GM21423 (cell line): Measurements from ENCODE around the gene OSBP2.
A peak's percentile ranks its signal among the peaks of the same experiment; 100 is the strongest.
"Not testable (repeated sequence)": the region's sequence is repeated elsewhere in the genome, so short reads cannot be mapped to it uniquely, and the experiment has no call there.

ENCODE experiments used
- ATAC-seq: cut with Tn5 transposase; IDR thresholded peaks from one replicate; pipeline ENCODE4 v1.9.1; 2021; ENCODE audit warnings: mild to moderate bottlenecking, moderate library complexity; ENCODE audit not compliant: unreplicated experiment

The OSBP2 gene

DNA sequence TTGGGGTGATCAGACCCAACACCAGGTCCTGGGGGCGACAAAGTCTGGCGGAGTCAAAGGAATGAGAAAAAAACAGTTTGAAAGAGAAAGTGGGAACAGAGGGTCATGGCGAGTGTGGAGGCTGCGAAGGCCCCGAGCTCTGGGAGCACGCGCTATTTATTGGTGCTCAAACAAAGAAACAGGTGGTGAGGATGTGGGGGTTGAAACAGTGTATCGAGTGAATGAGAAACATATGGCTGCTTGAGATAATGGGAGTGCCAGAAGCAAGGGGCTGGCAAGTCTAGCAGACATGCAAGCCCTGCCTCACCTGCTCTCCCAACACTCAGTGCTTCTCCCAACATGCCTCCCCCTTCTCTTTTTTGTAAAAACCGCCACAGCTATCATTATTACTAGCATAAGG is 19.2 kb upstream of the OSBP2 start:
- no peak for ATAC-seq

DNA sequence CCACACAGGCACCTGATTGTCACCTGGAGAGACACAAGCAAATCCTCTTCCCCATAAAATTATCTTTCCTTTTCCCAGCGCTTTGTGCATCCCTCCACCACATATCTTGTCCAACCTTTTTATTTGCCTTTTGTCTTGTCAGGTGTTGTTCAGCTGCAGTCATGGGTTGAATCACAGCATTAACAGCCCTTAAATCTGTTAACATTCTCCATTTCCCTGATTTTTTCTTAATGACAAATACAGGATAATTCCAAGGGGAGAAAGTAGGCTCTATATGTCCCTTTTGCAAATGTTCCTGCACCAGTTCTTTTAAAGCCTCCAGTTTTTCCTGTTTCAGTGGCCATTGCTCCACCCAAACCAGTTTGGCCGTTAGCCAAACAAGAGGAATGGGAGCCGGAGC is 18.1 kb upstream of the OSBP2 start:
- ATAC-seq: not testable (repeated sequence)

- ATAC-seq: not testable (repeated sequence)
Measured at GRCh38 chr22:30679895-30680690, 14.6 kb upstream of the OSBP2 start.

GRCh38 chr22:30680991-30681770 is 13.5 kb upstream of the OSBP2 start:
- ATAC-seq: no peak

DNA sequence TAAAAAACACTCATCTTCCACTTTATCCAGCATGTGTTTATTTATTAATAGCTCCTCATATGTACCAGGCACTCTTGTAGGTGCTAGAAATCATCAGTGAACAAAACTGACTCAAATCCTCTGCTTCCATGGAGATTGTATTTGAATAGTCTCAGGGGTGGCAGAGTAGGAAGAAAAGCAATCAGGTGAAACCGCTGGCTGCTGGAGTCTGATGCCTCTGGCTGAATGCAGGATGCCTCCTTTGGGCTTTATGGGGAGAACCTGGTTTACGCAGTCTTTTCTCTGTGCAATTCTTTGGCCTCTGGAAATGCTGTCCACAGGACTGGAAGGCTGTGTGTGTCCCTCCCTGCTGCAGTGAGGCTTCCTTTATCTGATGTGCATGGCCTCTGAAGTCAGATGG is 12.8 kb upstream of the OSBP2 start:
- no peak for ATAC-seq

- ATAC-seq: no peak
Measured at GRCh38 chr22:30685178-30685577, 9.5 kb upstream of the OSBP2 start.

DNA sequence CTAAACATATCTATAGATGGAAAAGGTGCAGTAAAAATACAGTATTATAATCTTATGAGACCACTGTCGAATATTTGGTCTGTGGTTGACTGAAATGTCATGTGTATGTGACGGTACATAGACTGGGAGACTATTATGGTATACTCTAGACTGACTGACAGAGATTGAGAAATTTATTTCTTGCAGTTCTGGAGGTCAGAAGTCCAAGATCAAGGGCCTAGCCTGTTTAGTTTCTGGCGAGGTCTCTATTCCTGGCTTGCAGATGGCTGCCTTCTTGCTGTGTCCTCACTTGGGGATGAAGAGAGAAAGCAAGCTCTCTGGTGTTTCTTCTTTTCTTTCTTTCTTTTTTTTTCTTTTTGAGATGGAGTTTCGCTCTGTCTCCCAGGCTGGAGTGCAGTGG is 7.3 kb upstream of the OSBP2 start:
- ATAC-seq: no peak

- no peak for ATAC-seq
Measured at GRCh38 chr22:30689622-30690021, 5.1 kb upstream of the OSBP2 start.

GRCh38 chr22:30691204-30691603 is 3.5 kb upstream of the OSBP2 start:
- no peak for ATAC-seq

- no peak for ATAC-seq
Measured at GRCh38 chr22:30694171-30694639, 469 bp upstream of the OSBP2 start.

GRCh38 chr22:30695351-30695851 is 727 bp downstream of the OSBP2 start:
- ATAC-seq: no peak

DNA sequence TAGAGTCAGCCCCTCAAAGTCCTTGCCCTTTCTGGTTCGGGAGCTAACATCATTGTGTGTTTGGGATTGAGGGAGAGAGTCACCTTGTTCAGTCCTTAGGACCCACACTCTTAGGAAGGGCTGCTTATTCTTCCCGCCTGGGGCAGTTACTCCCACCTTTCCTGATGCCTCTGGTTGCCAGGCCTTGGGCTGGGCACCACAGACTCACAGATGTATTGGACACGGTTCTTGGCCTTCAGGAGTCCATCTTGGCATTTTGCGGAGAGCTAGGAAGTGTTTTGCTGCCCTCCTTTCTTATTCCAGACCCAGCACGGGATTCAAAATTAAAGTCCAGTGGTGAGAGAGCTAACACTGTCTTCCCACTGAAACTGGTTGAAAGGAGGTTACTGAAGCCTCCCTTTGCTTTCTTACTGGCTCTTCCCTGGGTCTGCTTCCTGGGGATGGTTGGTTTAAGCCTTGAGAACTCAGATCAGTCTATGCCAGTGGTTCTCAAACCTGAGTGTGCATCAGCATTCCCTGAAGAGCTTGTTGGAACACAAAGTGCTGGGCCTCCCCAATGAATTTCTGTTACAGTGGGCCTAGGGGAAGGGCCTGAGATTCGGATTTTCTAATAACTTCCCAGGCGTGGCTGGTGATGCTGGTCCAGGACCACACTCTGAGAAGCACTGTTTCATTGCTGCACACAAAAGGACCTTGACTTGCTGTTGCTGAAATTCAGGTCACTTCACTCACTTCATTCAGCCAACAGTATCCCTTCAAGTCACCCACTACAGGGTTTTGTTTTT is 1.4 kb downstream of the OSBP2 start:
- no peak for ATAC-seq

- ATAC-seq: no peak
Measured at GRCh38 chr22:30697975-30698374, 3.3 kb downstream of the OSBP2 start.

GRCh38 chr22:30701872-30702271 is 7.2 kb downstream of the OSBP2 start:
- ATAC-seq: no peak

DNA sequence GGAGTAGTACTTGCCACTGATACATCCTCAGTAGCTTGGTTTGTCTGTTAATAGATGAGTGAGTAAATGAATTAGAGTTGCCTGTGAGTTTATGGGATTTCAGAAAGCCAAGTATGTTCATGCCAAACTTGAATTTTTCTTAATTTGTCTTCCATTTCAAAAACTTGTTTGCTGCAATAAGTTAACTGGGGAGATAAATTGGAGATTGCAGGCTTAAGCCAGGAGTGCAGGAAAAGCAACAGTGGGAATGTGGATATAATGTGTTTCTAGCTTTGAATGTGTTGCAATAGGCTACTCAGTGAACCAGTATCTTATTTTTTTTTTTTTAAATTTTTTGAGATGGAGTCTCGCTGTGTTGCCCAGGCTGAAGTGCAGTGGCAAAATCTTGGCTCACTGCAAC is 8.2 kb downstream of the OSBP2 start:
- ATAC-seq: no peak

GRCh38 chr22:30704978-30705377 is 10.3 kb downstream of the OSBP2 start:
- no peak for ATAC-seq

DNA sequence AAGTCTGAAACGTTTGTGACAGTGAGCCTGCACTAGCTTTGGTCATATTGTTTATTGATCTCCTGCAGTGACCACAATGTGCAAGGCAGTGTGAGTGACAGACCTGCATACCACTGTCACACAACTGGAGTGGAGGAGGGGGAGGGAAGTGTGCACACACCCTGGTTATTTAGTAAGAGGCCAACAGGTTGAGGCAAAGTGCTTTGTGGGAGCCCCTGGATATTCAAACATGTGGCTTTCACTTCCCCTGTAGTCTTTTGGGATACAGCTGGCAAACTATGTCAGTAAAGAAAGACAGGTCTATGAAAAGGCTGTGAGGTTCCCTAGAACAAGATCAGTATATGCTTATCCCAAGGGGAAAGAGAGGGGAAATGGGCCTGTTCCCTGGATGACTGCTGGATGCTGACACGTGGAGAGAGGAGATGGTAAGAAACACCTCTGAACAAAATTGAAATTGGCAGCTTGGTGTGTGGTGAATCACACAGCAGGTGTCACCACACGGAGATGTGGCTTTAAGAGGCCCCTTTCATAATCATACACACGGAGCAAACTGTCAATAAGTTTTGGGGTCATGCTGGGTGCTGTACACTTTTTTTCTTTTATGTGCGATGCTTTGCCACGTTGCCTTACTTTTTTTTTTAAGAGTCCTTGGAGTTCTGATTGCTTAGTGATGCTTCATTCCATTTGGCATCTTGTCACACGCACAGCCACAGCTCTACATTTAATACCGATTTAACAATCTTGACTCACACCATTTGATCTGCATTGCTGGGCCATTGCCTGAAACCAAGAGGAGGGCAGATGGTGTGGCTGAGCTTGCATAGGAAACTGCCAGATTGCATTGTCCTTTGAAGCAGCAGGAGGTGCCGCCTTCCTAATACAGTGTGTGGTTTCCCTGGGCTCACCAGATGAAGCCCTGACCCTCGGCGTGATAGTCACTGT is 11.3 kb downstream of the OSBP2 start:
- ATAC-seq: peak; percentile 58

GRCh38 chr22:30709980-30710379 is 15.3 kb downstream of the OSBP2 start:
- ATAC-seq: not testable (repeated sequence)

- no peak for ATAC-seq
Measured at GRCh38 chr22:30712094-30712493, 17.4 kb downstream of the OSBP2 start.

GRCh38 chr22:30714062-30714461 is 19.4 kb downstream of the OSBP2 start:
- no peak for ATAC-seq
